PC-3 (cell line): ENCODE results near the gene DIRAS1. TPM values are rescaled to one million over a fixed set of nuclear protein-coding genes. Genes with fewer than 3 reads are reported as not detected.

Source experiments
- ATAC-seq: fragments of 200-7000 bp; cut with Tn5 transposase; 2 replicates; pipeline ENCODE4 v1.9.1; 2020; ENCODE audit warnings: mild to moderate bottlenecking, moderate library complexity
- BruUV-seq: library from RNA; stranded (reverse); fragments of 400-500 nt; replicated peaks from 2 replicates; lab custom pipeline; 2021; lab: Mats Ljungman, UMichigan
- CTCF ChIA-PET: fragments of 300-600 bp; sonication (Branson Sonifier 250); formaldehyde crosslinking; loops from one replicate; lab custom pipeline; 2022; ENCODE audit warnings: antibody characterized with exemption; lab: Charles Lee
- POLR2A ChIA-PET: fragments of 300-600 bp; sonication (Branson Sonifier 250); formaldehyde crosslinking; loops from one replicate; lab custom pipeline; 2022; ENCODE audit warnings: antibody characterized with exemption; ENCODE audit not compliant: unreplicated experiment; lab: Charles Lee
- DNase-seq: peaks from one replicate; pipeline ENCODE4 v3.0.0-alpha.2; 2015
- H2AFZ ChIP-seq: fragments of 300-600 bp; sonication (generic); 2 replicates; pipeline ENCODE4 v1.6.0; 2016; ENCODE audit warnings: antibody characterized with exemption, low read length
- H3F3A ChIP-seq: fragments of 300-600 bp; sonication (generic); one replicate; pipeline ENCODE4 v1.6.0; 2017; ENCODE audit warnings: antibody characterized with exemption, low read length, control low read depth, mild to moderate bottlenecking; ENCODE audit not compliant: unreplicated experiment
- H3K27ac ChIP-seq: fragments of 300-600 bp; sonication (generic); 2 replicates; pipeline ENCODE4 v1.5.1; 2016; ENCODE audit warnings: mild to moderate bottlenecking, low read length
- H3K27me3 ChIP-seq: fragments of 300-600 bp; sonication (generic); 2 replicates; pipeline ENCODE4 v1.6.1; 2016; ENCODE audit warnings: low read length, mixed read lengths
- H3K36me3 ChIP-seq: fragments of 300-600 bp; sonication (generic); 2 replicates; pipeline ENCODE4 v1.6.1; 2016; ENCODE audit warnings: low read depth, mixed run types, low read length, mixed read lengths
- H3K4me1 ChIP-seq: fragments of 300-600 bp; sonication (generic); 2 replicates; pipeline ENCODE4 v1.5.1; 2016; ENCODE audit warnings: low read length; ENCODE audit not compliant: insufficient read depth
- H3K4me2 ChIP-seq: fragments of 300-600 bp; sonication (generic); 2 replicates; pipeline ENCODE4 v1.6.0; 2016; ENCODE audit warnings: low read length
- H3K4me3 ChIP-seq: fragments of 300-600 bp; sonication (generic); 2 replicates; pipeline ENCODE4 v1.5.1; 2016; ENCODE audit warnings: mild to moderate bottlenecking, low read length, mixed read lengths
- H3K79me2 ChIP-seq: fragments of 300-600 bp; sonication (generic); 2 replicates; pipeline ENCODE4 v1.6.1; 2017; ENCODE audit warnings: low read length, mixed read lengths
- H3K9ac ChIP-seq: fragments of 300-600 bp; sonication (generic); 2 replicates; pipeline ENCODE4 v1.6.0; 2016; ENCODE audit warnings: mild to moderate bottlenecking, low read length
- H3K9me2 ChIP-seq: fragments of 300-600 bp; sonication (generic); replicated peaks from 2 replicates; pipeline ENCODE4 v1.6.1; 2016; ENCODE audit warnings: mixed run types, low read length, mixed read lengths
- H3K9me3 ChIP-seq: fragments of 300-600 bp; sonication (generic); 2 replicates; pipeline ENCODE4 v1.6.1; 2016; ENCODE audit warnings: low read length, mixed read lengths
- H4K20me1 ChIP-seq: fragments of 300-600 bp; sonication (generic); 2 replicates; pipeline ENCODE4 v1.6.1; 2016; ENCODE audit warnings: low read length, mixed read lengths
- EZH2 ChIP-seq: fragments of 300-600 bp; sonication (generic); IDR thresholded peaks from one replicate; pipeline ENCODE4 v1.6.1; 2017; ENCODE audit warnings: antibody characterized with exemption, mild to moderate bottlenecking, low read length; ENCODE audit not compliant: unreplicated experiment
- EZH2phosphoT487 ChIP-seq: fragments of 300-600 bp; sonication (generic); IDR thresholded peaks from 2 replicates; pipeline ENCODE4 v1.6.1; 2018; ENCODE audit warnings: mild to moderate bottlenecking, antibody characterized with exemption, low read length, borderline replicate concordance
- intact Hi-C: fragments of 100-400 bp; cut with micrococcal nuclease; formaldehyde crosslinking; loops from 2 replicates; pipeline ENCODE4 v1.9.0; 2023
- total RNA-seq: library from RNA; depleted of rRNA; stranded (reverse); fragments of >200 nt; gene quantifications from 2 replicates; pipeline ENCODE4 v1.2.3, GENCODE V29; 2014
- TF ChIP-seq, protein P1 (sequence below): fragments of 300-600 bp; sonication (generic); conservative IDR thresholded peaks from 2 replicates; pipeline ENCODE4 v1.5.1; 2017; ENCODE audit warnings: antibody characterized with exemption, low read depth, mild to moderate bottlenecking, low read length

DIRAS1 gene
- total RNA-seq, 1 experiment from 2014 or later = 2.0 TPM

DNA sequence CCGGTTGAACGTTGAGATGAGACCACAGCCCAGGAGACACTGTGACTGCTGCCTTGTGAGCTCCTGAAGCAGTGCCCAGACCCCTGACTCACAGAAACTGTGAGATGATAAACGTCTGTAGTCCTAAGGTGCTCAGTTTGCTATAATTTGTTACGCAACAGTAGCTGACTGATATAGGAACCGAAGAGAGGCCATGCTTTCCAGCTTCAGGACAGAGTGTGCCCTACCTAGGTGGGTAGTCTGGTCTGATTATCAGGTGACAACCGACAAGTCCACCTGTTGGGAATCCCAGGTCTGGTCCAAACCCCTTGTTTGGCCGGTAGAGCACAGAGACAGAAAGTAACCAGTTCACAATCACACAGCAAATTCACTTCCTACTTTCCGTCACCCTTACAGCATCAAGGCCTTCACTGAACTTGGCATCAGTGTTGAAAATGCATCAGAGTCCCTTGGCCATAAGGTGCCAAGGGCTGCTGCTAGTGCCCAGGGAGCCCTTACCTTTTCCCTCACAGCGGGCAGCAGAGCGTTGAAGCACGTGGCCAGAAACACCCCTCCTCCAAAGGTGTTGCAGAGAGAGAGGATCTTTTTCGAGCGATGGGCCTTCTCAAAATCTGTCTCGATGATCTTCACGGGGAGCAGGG lies 15.5 kb upstream of the DIRAS1 start:
- ATAC-seq (no peak), DNase-seq (no peak)
- Histone ChIP-seq H3K9ac (no peak overlapping the region), H3K36me3 (peaks cover 12% of the 10 kb centered on the region), H4K20me1 (no peaks in the 10 kb centered on the region), H3F3A (no peaks in the 10 kb centered on the region), H3K27me3 (no peaks in the 10 kb centered on the region), H3K79me2 (peaks cover 6% of the 10 kb centered on the region), H2AFZ (no peak overlapping the region), H3K9me2 (no peaks in the 10 kb centered on the region), H3K9me3 (no peaks in the 10 kb centered on the region), H3K27ac (no peak overlapping the region), H3K4me1 (no peaks in the 10 kb centered on the region), H3K4me3 (no peak overlapping the region), H3K4me2 (no peak overlapping the region)
- ChIA-PET POLR2A (no interaction called here), CTCF (no interaction called here)
- TF ChIP-seq, protein P1, sequence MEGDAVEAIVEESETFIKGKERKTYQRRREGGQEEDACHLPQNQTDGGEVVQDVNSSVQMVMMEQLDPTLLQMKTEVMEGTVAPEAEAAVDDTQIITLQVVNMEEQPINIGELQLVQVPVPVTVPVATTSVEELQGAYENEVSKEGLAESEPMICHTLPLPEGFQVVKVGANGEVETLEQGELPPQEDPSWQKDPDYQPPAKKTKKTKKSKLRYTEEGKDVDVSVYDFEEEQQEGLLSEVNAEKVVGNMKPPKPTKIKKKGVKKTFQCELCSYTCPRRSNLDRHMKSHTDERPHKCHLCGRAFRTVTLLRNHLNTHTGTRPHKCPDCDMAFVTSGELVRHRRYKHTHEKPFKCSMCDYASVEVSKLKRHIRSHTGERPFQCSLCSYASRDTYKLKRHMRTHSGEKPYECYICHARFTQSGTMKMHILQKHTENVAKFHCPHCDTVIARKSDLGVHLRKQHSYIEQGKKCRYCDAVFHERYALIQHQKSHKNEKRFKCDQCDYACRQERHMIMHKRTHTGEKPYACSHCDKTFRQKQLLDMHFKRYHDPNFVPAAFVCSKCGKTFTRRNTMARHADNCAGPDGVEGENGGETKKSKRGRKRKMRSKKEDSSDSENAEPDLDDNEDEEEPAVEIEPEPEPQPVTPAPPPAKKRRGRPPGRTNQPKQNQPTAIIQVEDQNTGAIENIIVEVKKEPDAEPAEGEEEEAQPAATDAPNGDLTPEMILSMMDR = no peak
- TF ChIP-seq EZH2 (no peak), EZH2phosphoT487 (no peak)
- BruUV-seq = no TSS peak
- intact Hi-C loops = no loop called here

DNA sequence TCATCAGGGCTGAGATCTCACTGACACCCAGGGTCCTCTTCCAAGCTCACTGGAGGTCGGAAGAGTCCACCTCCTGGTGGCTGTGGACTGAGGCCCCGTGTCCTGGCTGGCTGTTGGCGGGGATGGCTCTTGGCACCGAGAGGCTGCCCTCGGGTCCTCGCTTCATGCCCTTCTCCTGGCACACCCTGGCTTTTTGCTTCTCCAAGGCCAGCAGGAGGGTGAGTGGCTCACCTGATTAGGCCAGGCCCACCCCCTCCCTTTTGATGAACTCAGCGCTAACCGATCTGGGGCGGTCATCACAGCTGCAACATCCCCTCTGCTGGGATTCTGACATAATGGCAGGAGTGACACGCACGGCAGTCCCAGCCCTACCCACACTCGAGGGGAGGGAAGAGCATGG lies 14.2 kb upstream of the DIRAS1 start:
- H3K9me2 ChIP-seq = no peaks in the 10 kb centered on the region
- intact Hi-C loops = no loop called here

DNA sequence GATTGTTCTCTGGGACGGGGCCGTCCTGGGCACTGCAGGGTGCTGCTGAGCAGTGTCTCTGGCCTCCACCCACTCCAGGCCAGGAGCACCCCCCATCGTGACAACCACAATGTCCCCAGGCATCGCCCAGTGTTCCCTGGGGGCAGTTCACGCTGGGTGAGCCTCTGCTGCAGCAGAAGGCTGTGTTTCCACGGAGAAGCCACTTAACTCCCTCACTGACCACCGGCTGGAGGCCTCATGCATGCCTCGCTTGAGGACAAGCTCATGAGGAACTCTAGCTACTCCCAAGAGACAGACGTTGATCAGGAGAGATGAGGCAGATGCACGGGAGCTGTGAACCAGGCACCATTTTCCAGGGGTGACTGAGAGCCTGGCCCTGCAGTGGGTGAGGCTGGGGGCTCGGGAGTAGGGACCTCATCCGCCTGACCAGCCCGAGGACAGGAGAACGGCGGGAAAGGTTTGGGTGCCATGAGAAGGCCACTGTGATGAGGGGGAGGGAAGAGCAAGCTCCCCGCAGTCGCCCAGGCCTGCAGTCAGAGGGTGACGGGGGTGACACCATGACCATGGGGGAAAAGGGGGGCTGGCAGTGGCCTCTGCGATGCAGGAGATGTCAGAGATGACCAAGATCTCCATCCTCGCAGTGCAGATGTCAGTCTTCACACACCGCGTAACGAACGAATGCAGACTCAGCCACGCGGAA lies 13.6 kb upstream of the DIRAS1 start:
- H3K9me2 ChIP-seq = no peaks in the 10 kb centered on the region
- no peak overlapping the region for H3K27ac ChIP-seq
- no peak overlapping the region for H3K4me2 ChIP-seq
- H3K4me3 ChIP-seq = no peak overlapping the region
- no peaks in the 10 kb centered on the region for H4K20me1 ChIP-seq
- CTCF ChIA-PET = no interaction called here
- H3F3A ChIP-seq = no peaks in the 10 kb centered on the region
- no peak for DNase-seq
- intact Hi-C loops = no loop called here
- no peaks in the 10 kb centered on the region for H3K4me1 ChIP-seq
- POLR2A ChIA-PET = no interaction called here
- H3K27me3 ChIP-seq = no peaks in the 10 kb centered on the region
- TF ChIP-seq EZH2phosphoT487 (no peak), EZH2 (no peak)
- TF ChIP-seq, protein P1 = no peak
- no peak overlapping the region for H2AFZ ChIP-seq
- no peak for ATAC-seq
- no TSS peak for BruUV-seq
- peaks cover 6% of the 10 kb centered on the region for H3K79me2 ChIP-seq
- no peak overlapping the region for H3K9ac ChIP-seq
- peaks cover 12% of the 10 kb centered on the region for H3K36me3 ChIP-seq
- no peaks in the 10 kb centered on the region for H3K9me3 ChIP-seq

More for the DNA sequence above, 14.2 kb upstream of the DIRAS1 start:
- no peak overlapping the region for H3K27ac ChIP-seq
- H3K79me2 ChIP-seq = peaks cover 6% of the 10 kb centered on the region
- POLR2A ChIA-PET = interaction anchor here (1.0 kb wide), 1 partner anchor 69 kb away, joined by 5 read pairs; no protein-coding TSS in a partner anchor
- no peaks in the 10 kb centered on the region for H3K27me3 ChIP-seq
- no peak overlapping the region for H3K4me3 ChIP-seq
- no TSS peak for BruUV-seq
- no peak for DNase-seq
- H2AFZ ChIP-seq = no peak overlapping the region
- peaks cover 12% of the 10 kb centered on the region for H3K36me3 ChIP-seq
- no peak for ATAC-seq
- H3K9me3 ChIP-seq = no peaks in the 10 kb centered on the region
- CTCF ChIA-PET = no interaction called here
- no peak for TF ChIP-seq EZH2
- no peaks in the 10 kb centered on the region for H3K4me1 ChIP-seq
- no peak overlapping the region for H3K4me2 ChIP-seq
- H3K9ac ChIP-seq = no peak overlapping the region
- H4K20me1 ChIP-seq = no peaks in the 10 kb centered on the region
- no peaks in the 10 kb centered on the region for H3F3A ChIP-seq
